Measurements from ENCODE around the gene AGER.

AGER gene

DNA sequence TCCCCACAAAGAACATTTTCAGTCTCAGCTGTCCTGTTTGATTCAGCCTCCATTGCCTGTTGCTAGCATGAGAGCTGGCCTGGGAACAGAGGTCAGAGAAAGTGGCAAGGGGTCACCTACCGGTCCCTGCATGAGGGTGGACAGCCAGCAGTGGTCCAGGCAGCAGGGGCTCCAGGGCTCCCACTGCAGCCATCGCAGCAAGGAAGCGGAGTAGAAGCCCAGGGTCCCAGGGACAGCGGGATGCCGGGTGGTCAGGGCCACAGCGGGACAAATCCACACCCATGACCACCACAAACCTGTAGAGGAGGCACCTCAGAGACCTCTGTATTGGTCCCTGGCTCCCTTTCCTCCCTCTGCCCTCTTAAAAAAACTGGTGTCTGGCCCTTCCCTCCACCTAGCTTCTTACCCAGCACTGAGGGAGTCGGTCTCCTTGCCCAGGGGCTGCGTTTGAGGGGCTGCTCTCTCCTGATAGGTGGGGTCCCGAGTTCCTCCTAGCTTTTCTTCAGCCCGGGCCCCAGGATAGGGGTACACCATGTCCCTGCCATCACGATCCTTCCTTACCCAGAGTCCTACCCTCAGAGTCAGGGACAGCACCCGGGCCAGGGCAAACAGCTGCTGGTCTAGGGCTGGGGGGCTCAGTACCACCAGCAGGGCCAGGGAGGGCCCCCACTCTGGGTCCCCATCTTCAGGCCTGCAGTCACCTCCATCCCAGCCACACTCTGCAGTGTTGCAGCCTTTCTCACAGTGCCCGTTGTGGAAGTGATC lies 16.8 kb upstream of the AGER start:
- no peak overlapping the region for H3K4me3 ChIP-seq (ENCODE audit: low read depth, low read length)
- TF ChIP-seq, protein P1, sequence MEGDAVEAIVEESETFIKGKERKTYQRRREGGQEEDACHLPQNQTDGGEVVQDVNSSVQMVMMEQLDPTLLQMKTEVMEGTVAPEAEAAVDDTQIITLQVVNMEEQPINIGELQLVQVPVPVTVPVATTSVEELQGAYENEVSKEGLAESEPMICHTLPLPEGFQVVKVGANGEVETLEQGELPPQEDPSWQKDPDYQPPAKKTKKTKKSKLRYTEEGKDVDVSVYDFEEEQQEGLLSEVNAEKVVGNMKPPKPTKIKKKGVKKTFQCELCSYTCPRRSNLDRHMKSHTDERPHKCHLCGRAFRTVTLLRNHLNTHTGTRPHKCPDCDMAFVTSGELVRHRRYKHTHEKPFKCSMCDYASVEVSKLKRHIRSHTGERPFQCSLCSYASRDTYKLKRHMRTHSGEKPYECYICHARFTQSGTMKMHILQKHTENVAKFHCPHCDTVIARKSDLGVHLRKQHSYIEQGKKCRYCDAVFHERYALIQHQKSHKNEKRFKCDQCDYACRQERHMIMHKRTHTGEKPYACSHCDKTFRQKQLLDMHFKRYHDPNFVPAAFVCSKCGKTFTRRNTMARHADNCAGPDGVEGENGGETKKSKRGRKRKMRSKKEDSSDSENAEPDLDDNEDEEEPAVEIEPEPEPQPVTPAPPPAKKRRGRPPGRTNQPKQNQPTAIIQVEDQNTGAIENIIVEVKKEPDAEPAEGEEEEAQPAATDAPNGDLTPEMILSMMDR (IDR thresholded peaks at IDR 0.05; ENCODE audit: borderline replicate concordance, insufficient read depth, low read depth, low read length) = no peak

DNA sequence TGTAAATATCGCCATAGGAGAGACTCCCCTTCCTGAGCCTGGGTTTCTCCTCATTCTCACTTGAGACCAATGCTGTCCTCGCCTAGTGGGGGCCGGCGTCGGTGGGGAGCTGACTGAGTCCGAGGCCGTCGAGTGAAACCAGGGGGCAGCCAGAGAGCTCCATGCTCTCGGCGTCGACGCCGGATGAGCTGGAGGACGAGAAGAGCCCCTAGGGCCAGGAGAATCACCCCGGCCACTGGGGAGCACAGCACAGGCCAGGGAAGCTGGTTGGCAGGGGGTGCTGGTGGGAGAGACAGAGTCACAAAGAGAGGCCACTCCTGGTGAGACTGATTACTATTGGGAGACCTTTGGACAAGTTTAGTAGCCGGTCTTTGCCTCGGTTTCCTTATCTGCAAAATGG lies 14.8 kb upstream of the AGER start:
- TF ChIP-seq, protein P1 (IDR thresholded peaks at IDR 0.05; ENCODE audit: borderline replicate concordance, insufficient read depth, low read depth, low read length) = no peak
- no peak overlapping the region for H3K4me3 ChIP-seq (ENCODE audit: low read depth, low read length)

DNA sequence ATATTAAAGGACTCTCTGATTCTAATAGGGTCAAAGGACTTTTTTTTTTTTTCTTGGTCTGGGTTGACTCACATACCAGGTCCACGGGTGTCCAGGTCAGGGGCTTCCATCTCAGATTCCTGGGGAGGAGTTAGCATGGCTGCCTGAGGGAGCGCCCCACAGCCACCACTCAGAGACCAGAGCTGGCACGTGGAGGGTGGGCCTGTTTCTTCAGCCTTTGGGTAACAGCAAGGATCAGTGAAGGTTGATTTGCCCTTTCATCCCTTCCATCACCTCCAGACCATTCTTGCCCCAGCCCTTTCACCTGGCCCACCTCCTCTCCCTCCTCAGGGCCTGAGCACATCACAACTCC lies 14.3 kb upstream of the AGER start:
- no peak overlapping the region for H3K4me3 ChIP-seq (ENCODE audit: low read depth, low read length)
- TF ChIP-seq, protein P1 (IDR thresholded peaks at IDR 0.05; ENCODE audit: borderline replicate concordance, insufficient read depth, low read depth, low read length) = no peak

DNA sequence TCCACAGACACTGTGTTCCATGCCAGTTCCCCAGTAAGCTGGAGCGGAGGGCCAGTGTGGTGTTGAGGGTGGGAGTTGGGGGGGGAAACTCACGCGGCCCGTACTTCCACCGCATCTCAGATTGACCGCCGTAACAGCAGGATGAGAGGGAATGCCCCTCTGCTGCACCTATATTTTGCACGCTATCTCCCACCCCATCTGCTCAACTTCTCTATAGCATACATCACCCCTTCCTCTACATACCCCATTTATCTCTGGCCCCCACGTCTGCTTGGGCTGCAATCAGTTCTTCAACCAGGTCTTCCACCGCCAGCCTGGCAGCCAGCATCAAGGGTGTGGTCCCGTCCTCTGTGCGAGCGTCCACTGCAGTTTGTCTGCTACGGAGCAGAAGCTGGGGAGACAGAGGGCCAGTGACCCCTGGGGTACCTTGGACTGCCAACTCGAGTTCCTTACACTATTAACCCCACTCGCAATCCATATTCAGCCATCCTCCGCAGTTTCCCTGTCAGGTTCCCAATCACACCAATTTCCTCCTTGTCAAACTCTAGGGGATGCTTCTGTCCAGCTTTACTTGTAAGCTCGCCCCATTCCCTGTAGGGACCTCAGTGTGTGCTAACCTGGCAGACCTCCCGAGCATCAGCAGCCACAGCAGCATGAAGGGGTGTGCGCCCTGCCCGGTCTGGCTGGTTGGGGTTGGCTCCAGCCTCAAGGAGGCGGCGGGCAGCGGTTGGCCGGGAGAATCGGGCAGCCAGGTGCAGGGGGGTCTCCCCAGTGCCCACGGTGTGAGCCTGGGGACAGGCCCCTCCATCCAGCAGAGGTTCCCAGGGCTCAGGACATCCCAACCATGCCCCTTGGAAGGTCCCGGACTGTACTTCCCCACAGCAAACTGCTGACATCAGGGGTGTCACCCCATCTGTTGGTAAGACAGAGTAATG lies 12.9 kb upstream of the AGER start:
- TF ChIP-seq, protein P1 (IDR thresholded peaks at IDR 0.05; ENCODE audit: borderline replicate concordance, insufficient read depth, low read depth, low read length) = no peak
- H3K4me3 ChIP-seq (ENCODE audit: low read depth, low read length) = peak overlapping the region; percentile 75

DNA sequence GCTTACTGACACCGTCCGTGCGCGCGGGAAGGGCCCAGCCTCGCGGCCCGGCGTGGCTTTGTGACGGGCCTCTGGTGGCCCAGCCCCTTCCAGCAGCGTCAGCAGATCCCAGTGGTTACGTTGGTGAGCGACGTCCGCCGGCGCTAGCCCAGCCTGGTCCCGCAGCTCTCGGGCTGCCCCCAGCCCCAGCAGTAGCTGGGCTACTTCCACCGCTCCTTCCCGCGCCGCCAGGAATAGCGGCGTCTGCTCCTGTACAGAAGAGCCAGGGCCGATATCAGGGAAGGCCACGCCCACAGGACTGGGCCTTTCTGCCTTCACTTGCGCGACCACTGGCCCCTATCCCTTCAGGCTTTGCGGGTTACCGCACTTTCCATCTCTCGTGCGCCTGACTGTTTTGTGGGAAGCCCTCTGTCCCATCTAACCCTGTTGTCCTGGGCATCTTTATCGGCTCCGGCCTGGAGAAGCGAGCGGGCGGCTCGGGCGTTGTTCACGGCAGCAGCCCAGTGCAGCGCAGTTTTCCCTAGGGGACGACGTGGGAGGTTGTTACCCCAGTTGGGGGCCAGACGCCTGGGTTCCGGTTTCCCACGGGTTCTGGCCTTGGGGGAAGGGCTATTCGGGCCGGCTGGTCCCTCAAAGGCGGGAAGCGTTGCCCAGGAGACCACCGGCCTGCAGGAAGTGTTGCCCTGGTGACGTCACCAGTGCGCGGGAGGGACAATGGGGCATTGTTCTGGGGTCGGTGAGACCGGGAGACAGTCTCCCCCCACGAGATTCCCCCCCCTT lies 12.0 kb upstream of the AGER start:
- TF ChIP-seq, protein P1 (IDR thresholded peaks at IDR 0.05; ENCODE audit: borderline replicate concordance, insufficient read depth, low read depth, low read length) = no peak

DNA sequence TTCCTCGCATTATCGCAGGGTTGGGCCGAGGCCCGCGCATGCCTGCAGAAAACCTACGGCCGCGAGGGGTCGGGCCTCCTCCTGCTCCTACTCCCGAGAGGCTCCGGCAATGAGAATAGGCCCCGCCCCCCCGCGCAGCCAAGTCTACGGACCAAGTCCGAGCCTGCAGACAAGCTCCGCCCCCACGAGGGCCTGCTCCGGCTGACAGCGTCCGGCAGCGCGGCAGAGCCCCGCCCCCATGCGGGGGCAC lies 11.5 kb upstream of the AGER start:
- TF ChIP-seq, protein P1 (IDR thresholded peaks at IDR 0.05; ENCODE audit: borderline replicate concordance, insufficient read depth, low read depth, low read length) = peak; percentile 15; the same call in 1 of the 2 replicates
- H3K4me3 ChIP-seq (ENCODE audit: low read depth, low read length) = no peak overlapping the region

More for the DNA sequence above, 12.0 kb upstream of the AGER start:
- peak overlapping the region; percentile 75 for H3K4me3 ChIP-seq (ENCODE audit: low read depth, low read length)

Data from GM12875 (cell line).